ENCODE results near the gene PTX4.

PTX4 gene

DNA sequence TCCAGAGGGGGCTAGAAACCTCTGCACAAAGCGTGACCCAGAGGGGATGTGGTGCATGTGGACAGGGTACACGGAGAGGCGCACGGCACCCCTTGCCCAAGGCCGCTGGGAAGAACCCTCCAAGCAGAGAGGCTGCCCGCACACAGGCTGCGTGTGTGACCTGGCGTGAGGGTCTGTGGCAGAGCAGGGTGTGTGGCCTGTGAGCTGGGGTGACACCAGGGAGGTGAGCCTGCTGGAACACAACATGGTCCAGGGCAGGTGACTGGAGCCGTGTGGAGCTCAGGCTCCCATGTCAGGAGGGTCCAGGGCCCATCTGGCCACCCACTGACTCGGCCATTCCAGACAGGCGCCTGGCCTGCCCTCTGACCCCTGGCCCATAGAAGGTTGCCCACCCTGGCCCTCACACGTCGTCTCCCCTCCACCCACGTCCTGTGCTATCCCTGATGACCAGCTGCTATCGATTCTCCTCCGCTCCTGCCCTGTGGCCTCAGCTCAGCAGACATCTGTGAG is 29.9 kb upstream of the PTX4 start:
- no peak overlapping the region for H3K27ac ChIP-seq (ENCODE audit: low read length)
- no peak overlapping the region for H3K9ac ChIP-seq (ENCODE audit: low read depth, low read length)

DNA sequence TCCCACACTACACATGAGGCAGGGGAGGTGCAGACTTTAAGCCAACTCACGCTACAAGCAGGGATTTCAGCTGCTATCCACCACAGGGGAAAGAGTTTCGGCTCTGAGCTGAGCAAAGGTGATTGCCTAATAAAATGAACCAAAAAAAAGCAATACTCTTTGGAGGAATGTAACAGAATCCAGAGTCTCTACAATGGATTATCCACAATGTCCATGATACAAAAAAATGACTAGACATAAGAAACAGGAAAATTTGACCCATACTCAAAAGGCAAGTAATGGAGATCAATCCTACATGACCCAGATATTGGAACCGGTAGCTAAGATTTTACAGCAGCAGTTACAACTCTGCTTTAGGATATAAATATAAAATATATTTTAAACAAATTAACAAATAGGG is 25.8 kb upstream of the PTX4 start:
- H3K27ac ChIP-seq (ENCODE audit: low read length) = no peak overlapping the region
- H3K9me3 ChIP-seq (ENCODE audit: insufficient read depth, low read depth, low read length) = peaks cover 4% of the 10 kb centered on the region; the same call in 1 of the 2 replicates
- peaks cover 6% of the 10 kb centered on the region for H3K36me3 ChIP-seq (ENCODE audit: insufficient read depth, low read depth, low read length)
- no peaks in the 10 kb centered on the region for H3K4me1 ChIP-seq (ENCODE audit: insufficient read depth, low read length)
- H3K4me3 ChIP-seq (ENCODE audit: low read length) = no peak overlapping the region
- H3K27me3 ChIP-seq (ENCODE audit: insufficient read depth, low read length) = no peaks in the 10 kb centered on the region
- no peak overlapping the region for H3K9ac ChIP-seq (ENCODE audit: low read depth, low read length)

More for the DNA sequence above, 29.9 kb upstream of the PTX4 start:
- no peaks in the 10 kb centered on the region for H3K27me3 ChIP-seq (ENCODE audit: insufficient read depth, low read length)
- no peaks in the 10 kb centered on the region for H3K4me1 ChIP-seq (ENCODE audit: insufficient read depth, low read length)
- H3K9me3 ChIP-seq (ENCODE audit: insufficient read depth, low read depth, low read length) = peaks cover 4% of the 10 kb centered on the region; the same call in 1 of the 2 replicates
- no peak overlapping the region for H3K4me3 ChIP-seq (ENCODE audit: low read length)
- no peaks in the 10 kb centered on the region for H3K36me3 ChIP-seq (ENCODE audit: insufficient read depth, low read depth, low read length)

- H3K9ac ChIP-seq (ENCODE audit: low read depth, low read length) = no peak overlapping the region
- H3K27ac ChIP-seq (ENCODE audit: low read length) = no peak overlapping the region
- no peaks in the 10 kb centered on the region for H3K4me1 ChIP-seq (ENCODE audit: insufficient read depth, low read length)
- no peak overlapping the region for H3K4me3 ChIP-seq (ENCODE audit: low read length)
- H3K36me3 ChIP-seq (ENCODE audit: insufficient read depth, low read depth, low read length) = peaks cover 6% of the 10 kb centered on the region
- H3K27me3 ChIP-seq (ENCODE audit: insufficient read depth, low read length) = no peaks in the 10 kb centered on the region
- H3K9me3 ChIP-seq (ENCODE audit: insufficient read depth, low read depth, low read length) = peaks cover 4% of the 10 kb centered on the region; the same call in 1 of the 2 replicates
These were observed 24.0 kb upstream of the PTX4 start for GRCh38 chr16:1512774-1513173.

- Histone ChIP-seq H3K4me3 (ENCODE audit: low read length) (no peak overlapping the region), H3K9ac (ENCODE audit: low read depth, low read length) (no peak overlapping the region), H3K27ac (ENCODE audit: low read length) (no peak overlapping the region), H3K4me1 (ENCODE audit: insufficient read depth, low read length) (no peaks in the 10 kb centered on the region), H3K36me3 (ENCODE audit: insufficient read depth, low read depth, low read length) (peaks cover 6% of the 10 kb centered on the region), H3K9me3 (ENCODE audit: insufficient read depth, low read depth, low read length) (peaks cover 4% of the 10 kb centered on the region; the same call in 1 of the 2 replicates), H3K27me3 (ENCODE audit: insufficient read depth, low read length) (no peaks in the 10 kb centered on the region)
These were observed 23.2 kb upstream of the PTX4 start for GRCh38 chr16:1511662-1512569.

DNA sequence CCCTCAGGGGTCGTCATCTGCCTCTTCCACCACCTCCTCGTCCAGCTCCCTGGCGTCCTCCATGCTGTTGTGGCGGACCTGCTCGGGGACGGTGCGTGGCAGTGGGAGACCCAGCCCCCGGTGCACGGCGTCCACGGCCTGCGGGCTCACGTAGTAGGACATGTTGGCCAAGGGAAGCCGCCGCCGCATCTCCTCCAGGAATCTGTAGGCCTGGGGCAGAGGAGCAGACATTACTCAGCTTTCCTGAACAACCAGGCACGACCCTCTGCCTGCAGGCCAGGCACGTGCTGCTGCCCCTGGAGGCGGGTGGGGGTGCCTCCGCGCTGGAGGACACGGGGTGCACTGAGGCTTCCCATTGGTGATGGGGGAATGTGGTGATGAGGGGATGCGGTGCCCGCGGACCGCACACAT is 22.2 kb upstream of the PTX4 start:
- Histone ChIP-seq H3K36me3 (ENCODE audit: insufficient read depth, low read depth, low read length) (peaks cover 6% of the 10 kb centered on the region), H3K27ac (ENCODE audit: low read length) (no peak overlapping the region), H3K27me3 (ENCODE audit: insufficient read depth, low read length) (no peaks in the 10 kb centered on the region)

DNA sequence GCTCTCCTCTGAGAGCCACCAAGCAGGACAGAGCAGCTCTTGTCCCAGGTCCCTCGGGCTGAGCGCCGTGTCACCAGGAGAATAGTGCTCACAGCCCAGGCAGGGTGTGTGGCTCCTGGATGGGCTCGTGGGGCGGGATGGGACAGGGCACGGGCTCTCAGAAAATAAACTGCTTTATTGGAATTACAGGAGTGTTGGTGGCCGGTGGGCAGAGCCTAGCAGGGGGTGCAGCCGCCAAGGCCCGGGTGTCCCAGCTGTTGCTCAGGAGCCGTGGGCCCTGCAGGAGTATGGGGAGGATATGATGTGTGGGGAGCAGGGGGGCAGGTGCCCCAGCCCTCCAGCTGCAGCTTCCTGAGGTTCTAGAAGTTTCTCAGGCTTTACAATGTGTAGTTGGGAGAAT is 21.5 kb upstream of the PTX4 start:
- Histone ChIP-seq H3K9me3 (ENCODE audit: insufficient read depth, low read depth, low read length) (peaks cover 4% of the 10 kb centered on the region; the same call in 1 of the 2 replicates), H3K27ac (ENCODE audit: low read length) (no peak overlapping the region), H3K4me1 (ENCODE audit: insufficient read depth, low read length) (no peaks in the 10 kb centered on the region), H3K36me3 (ENCODE audit: insufficient read depth, low read depth, low read length) (peaks cover 6% of the 10 kb centered on the region), H3K9ac (ENCODE audit: low read depth, low read length) (no peak overlapping the region), H3K27me3 (ENCODE audit: insufficient read depth, low read length) (no peaks in the 10 kb centered on the region), H3K4me3 (ENCODE audit: low read length) (no peak overlapping the region)

More for the DNA sequence above, 22.2 kb upstream of the PTX4 start:
- Histone ChIP-seq H3K4me3 (ENCODE audit: low read length) (no peak overlapping the region), H3K9me3 (ENCODE audit: insufficient read depth, low read depth, low read length) (peaks cover 4% of the 10 kb centered on the region; the same call in 1 of the 2 replicates), H3K4me1 (ENCODE audit: insufficient read depth, low read length) (no peaks in the 10 kb centered on the region), H3K9ac (ENCODE audit: low read depth, low read length) (no peak overlapping the region)

GRCh38 chr16:1509307-1510221 is 20.8 kb upstream of the PTX4 start:
- peaks cover 4% of the 10 kb centered on the region; the same call in 1 of the 2 replicates for H3K9me3 ChIP-seq (ENCODE audit: insufficient read depth, low read depth, low read length)
- no peak overlapping the region for H3K4me3 ChIP-seq (ENCODE audit: low read length)
- no peaks in the 10 kb centered on the region for H3K4me1 ChIP-seq (ENCODE audit: insufficient read depth, low read length)
- H3K9ac ChIP-seq (ENCODE audit: low read depth, low read length) = no peak overlapping the region
- H3K27me3 ChIP-seq (ENCODE audit: insufficient read depth, low read length) = no peaks in the 10 kb centered on the region
- H3K27ac ChIP-seq (ENCODE audit: low read length) = no peak overlapping the region
- peaks cover 9% of the 10 kb centered on the region for H3K36me3 ChIP-seq (ENCODE audit: insufficient read depth, low read depth, low read length)

- Histone ChIP-seq H3K4me3 (ENCODE audit: low read length) (no peak overlapping the region), H3K9me3 (ENCODE audit: insufficient read depth, low read depth, low read length) (no peaks in the 10 kb centered on the region), H3K27ac (ENCODE audit: low read length) (no peak overlapping the region), H3K4me1 (ENCODE audit: insufficient read depth, low read length) (no peaks in the 10 kb centered on the region), H3K36me3 (ENCODE audit: insufficient read depth, low read depth, low read length) (peaks cover 12% of the 10 kb centered on the region), H3K27me3 (ENCODE audit: insufficient read depth, low read length) (no peaks in the 10 kb centered on the region), H3K9ac (ENCODE audit: low read depth, low read length) (no peak overlapping the region)
These were observed 19.9 kb upstream of the PTX4 start for GRCh38 chr16:1508494-1509187.

- Histone ChIP-seq H3K27me3 (ENCODE audit: insufficient read depth, low read length) (no peaks in the 10 kb centered on the region), H3K4me1 (ENCODE audit: insufficient read depth, low read length) (no peaks in the 10 kb centered on the region), H3K36me3 (ENCODE audit: insufficient read depth, low read depth, low read length) (peaks cover 30% of the 10 kb centered on the region), H3K27ac (ENCODE audit: low read length) (no peak overlapping the region), H3K9me3 (ENCODE audit: insufficient read depth, low read depth, low read length) (no peaks in the 10 kb centered on the region), H3K9ac (ENCODE audit: low read depth, low read length) (no peak overlapping the region), H3K4me3 (ENCODE audit: low read length) (no peak overlapping the region)
These were observed 17.9 kb upstream of the PTX4 start for GRCh38 chr16:1506494-1507213.

DNA sequence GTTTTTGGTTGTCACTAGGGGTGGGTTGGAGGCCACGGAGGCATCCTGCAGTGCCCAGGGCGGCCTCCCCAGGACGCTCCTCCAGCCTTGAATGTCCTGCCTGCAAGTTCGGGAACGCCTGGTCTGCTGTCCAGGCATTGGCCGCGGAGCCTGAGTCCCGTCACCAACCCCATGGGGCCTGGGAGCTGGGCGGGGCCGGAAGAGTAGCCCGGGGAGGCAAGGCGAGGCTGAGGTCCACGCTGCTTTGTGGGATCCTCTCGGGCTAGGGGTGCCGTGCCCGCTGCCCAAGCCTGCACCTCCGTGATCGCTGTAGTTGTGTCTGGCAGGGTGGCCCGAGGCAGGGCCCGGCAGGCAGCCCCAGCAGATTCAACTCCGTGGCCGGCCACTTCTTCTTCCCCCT is 17.2 kb upstream of the PTX4 start:
- H3K4me1 ChIP-seq (ENCODE audit: insufficient read depth, low read length) = no peaks in the 10 kb centered on the region
- no peak overlapping the region for H3K27ac ChIP-seq (ENCODE audit: low read length)
- H3K27me3 ChIP-seq (ENCODE audit: insufficient read depth, low read length) = no peaks in the 10 kb centered on the region
- H3K9ac ChIP-seq (ENCODE audit: low read depth, low read length) = no peak overlapping the region
- H3K9me3 ChIP-seq (ENCODE audit: insufficient read depth, low read depth, low read length) = no peaks in the 10 kb centered on the region
- peaks cover 37% of the 10 kb centered on the region for H3K36me3 ChIP-seq (ENCODE audit: insufficient read depth, low read depth, low read length)
- no peak overlapping the region for H3K4me3 ChIP-seq (ENCODE audit: low read length)
